Neural cell (in vitro differentiated cells): ENCODE results near the gene HEPHL1.

ENCODE experiments used
- EZH2 ChIP-seq: fragments of 200-600, 300-800 bp; shearing (Covaris generic), sonication (generic); IDR thresholded peaks from 2 replicates; pipeline ENCODE4 v1.6.1; 2014; ENCODE audit warnings: antibody characterized with exemption, low read length, borderline replicate concordance, mild to moderate bottlenecking; ENCODE audit not compliant: insufficient read depth, poor library complexity, severe bottlenecking
- MXI1 ChIP-seq: fragments of 450-650 bp; conservative IDR thresholded peaks from 2 replicates; pipeline ENCODE4 v1.6.1; 2014; ENCODE audit warnings: antibody characterized with exemption, mild to moderate bottlenecking; ENCODE audit not compliant: poor library complexity, severe bottlenecking
- TF ChIP-seq, protein P1 (sequence below): fragments of 450-650 bp; IDR thresholded peaks from 2 replicates; pipeline ENCODE4 v1.5.1; 2014; ENCODE audit warnings: antibody characterized with exemption, mild to moderate bottlenecking, moderate library complexity; ENCODE audit not compliant: poor library complexity, severe bottlenecking

DNA sequence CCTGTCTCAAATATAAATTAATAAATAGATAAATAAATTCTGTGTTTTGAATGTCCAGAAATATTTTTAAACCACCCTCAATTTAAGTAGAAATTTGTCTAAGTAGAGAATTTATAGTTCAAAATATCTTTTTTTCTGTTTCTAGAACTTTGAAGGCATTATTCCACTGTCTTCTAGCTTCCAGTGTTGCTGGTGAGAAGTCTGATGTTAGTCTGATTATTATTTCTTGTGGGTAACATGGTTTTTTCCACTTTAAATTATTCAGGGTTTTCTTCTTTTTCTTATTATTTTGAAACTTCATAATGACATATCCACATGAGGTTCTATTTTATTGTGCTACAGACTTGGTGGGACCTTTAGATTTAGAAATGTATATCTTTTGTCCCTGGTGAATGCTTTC lies 46.4 kb upstream of the HEPHL1 start:
- TF ChIP-seq EZH2 (no peak), MXI1 (no peak)
- TF ChIP-seq, protein P1, sequence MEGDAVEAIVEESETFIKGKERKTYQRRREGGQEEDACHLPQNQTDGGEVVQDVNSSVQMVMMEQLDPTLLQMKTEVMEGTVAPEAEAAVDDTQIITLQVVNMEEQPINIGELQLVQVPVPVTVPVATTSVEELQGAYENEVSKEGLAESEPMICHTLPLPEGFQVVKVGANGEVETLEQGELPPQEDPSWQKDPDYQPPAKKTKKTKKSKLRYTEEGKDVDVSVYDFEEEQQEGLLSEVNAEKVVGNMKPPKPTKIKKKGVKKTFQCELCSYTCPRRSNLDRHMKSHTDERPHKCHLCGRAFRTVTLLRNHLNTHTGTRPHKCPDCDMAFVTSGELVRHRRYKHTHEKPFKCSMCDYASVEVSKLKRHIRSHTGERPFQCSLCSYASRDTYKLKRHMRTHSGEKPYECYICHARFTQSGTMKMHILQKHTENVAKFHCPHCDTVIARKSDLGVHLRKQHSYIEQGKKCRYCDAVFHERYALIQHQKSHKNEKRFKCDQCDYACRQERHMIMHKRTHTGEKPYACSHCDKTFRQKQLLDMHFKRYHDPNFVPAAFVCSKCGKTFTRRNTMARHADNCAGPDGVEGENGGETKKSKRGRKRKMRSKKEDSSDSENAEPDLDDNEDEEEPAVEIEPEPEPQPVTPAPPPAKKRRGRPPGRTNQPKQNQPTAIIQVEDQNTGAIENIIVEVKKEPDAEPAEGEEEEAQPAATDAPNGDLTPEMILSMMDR, result no peak
